GM12892 (cell line): Measurements from ENCODE around the gene DNAJB1.
"Not testable (repeated sequence)": the region's sequence is repeated elsewhere in the genome, so short reads cannot be mapped to it uniquely, and the experiment has no call there.

Experiments used
- DNase-seq: peaks from one replicate; pipeline ENCODE4 v3.0.0; 2011; ENCODE audit not compliant: insufficient read length
- FAIRE-seq: peaks from 2 replicates; lab custom pipeline; 2011; peaks lifted over from hg19 to GRCh38; lab: Jason Lieb, UNC
- POLR2A ChIP-seq: IDR thresholded peaks from 2 replicates; pipeline ENCODE4 v1.6.1; 2011; ENCODE audit warnings: low read depth, low read length, control low read depth
- POLR2AphosphoS5 ChIP-seq: IDR thresholded peaks from 2 replicates; pipeline ENCODE4 v1.6.1; 2011; ENCODE audit warnings: low read depth, low read length, control low read depth
- TAF1 ChIP-seq: IDR thresholded peaks from 2 replicates; pipeline ENCODE4 v1.6.1; 2011; ENCODE audit warnings: low read depth, mild to moderate bottlenecking, control low read depth, low read length, borderline replicate concordance

DNAJB1 gene

GRCh38 chr19:14515501-14516047 lies 2.6 kb downstream of the DNAJB1 start:
- TF ChIP-seq TAF1 (no peak), POLR2AphosphoS5 (no peak), POLR2A (no peak)
- DNase-seq: no peak
- no peak for FAIRE-seq

- TF ChIP-seq POLR2A (no peak), POLR2AphosphoS5 (no peak)
- FAIRE-seq: no peak
- DNase-seq: no peak
These were observed 3.9 kb downstream of the DNAJB1 start for GRCh38 chr19:14514215-14514863.

DNA sequence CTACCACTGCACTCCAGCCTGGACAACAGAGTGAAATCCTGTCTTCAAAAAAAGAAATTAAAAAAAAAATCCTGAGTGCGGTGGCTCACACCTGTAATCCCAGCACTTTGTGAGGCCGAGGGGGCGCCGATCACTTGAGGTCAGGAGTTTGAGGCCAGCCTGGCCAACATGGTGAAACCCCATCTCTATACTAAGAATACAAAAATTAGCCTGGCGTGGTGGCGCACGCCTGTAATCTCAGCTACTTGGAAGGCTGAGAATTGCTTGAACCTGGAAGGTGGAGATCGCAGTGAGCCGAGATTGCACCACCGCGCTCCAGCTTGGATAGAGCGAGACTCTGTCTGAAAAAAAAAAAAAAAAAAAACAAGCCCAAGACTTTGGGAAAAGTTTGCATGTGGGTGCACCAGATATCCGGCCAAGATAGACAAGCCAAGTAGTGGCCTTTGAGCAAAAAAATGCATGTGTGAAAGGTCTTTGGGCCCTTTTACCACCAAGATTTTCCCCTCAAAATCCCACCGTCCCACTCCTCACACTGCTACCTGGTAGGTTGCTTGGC lies 5.7 kb downstream of the DNAJB1 start:
- no peak for TF ChIP-seq POLR2AphosphoS5
- no peak for TF ChIP-seq TAF1
- no peak for TF ChIP-seq POLR2A
- FAIRE-seq (no peak), DNase-seq (no peak)

- no peak for DNase-seq
- TF ChIP-seq TAF1 (no peak), POLR2AphosphoS5 (no peak), POLR2A (no peak)
- FAIRE-seq: no peak
These were observed 7.0 kb downstream of the DNAJB1 start for GRCh38 chr19:14511229-14511593.

DNA sequence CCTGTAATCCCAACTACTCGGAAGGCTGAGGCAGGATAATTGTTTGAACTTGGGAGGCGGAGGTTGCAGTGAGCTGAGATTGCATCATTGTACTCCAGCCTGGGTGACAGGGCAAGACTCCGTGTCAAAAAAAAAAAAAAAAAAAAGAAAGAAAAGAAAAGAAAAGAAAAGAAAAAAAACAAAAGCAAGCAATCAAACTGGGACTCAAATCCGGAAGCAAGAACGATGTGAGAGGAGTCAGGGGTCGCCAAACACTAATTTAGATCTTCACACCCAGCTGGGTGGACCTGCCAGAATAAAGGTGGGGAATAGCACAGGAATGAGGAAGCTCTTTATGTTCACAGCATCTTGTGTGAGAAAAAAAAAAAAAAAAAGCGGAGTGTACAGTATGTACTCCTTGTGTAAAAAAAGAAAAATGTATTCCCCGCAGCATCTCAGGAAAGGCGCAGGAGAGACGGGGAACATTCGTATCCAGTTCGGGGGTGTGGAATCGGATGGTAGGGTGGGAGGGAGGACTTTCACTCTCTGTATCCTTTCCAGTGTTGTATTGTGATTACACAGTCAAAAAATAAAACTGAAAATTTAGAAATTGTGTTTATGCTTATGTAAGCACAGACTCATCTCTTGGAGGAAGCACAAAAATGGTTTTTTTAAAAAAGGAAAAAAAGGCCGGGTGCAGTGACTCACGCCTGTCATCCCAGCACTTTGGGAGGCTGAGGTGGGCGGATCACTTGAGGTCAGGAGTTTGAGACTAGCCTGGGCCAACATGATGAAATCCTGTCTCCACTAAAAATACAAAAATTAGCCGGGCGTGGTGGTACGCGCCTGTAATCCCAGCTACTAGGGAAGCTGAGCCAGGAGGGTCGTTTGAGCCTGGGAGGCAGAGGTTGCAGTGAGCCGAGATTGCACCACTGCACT lies 7.6 kb downstream of the DNAJB1 start:
- no peak for FAIRE-seq
- DNase-seq: no peak
- no peak for TF ChIP-seq TAF1
- TF ChIP-seq POLR2A: no peak
- TF ChIP-seq POLR2AphosphoS5: no peak

GRCh38 chr19:14507704-14508542 lies 10.3 kb downstream of the DNAJB1 start:
- no peak for FAIRE-seq
- no peak for DNase-seq
- TF ChIP-seq POLR2AphosphoS5: no peak
- no peak for TF ChIP-seq TAF1
- no peak for TF ChIP-seq POLR2A

- TF ChIP-seq POLR2AphosphoS5 (no peak), TAF1 (no peak)
- DNase-seq: peak; percentile 78
- no peak for FAIRE-seq
These were observed 12.5 kb downstream of the DNAJB1 start for GRCh38 chr19:14505488-14506239.

DNA sequence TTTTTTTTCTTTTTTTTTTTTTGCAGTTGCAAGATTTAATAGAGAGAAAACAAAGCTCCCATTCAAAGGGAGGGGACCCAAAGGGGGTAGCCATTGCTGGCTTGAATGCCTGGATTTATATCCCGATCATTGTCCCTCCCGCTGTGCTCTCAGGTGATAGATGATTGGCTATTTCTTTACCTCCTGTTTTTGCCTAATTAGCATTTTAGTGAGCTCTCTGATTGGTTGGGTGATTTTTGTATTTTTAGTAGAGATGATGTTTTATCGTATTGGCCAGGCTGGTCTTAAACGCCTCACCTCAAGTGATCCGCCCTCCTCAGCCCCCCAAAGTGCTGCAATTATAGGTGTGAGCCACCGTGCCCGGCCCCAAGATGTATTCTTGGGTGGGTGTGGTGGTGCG lies 13.6 kb downstream of the DNAJB1 start:
- not testable (repeated sequence) for DNase-seq, FAIRE-seq

- FAIRE-seq: no peak
- no peak for DNase-seq
- TF ChIP-seq POLR2AphosphoS5: no peak
- no peak for TF ChIP-seq TAF1
- no peak for TF ChIP-seq POLR2A
These were observed 14.9 kb downstream of the DNAJB1 start for GRCh38 chr19:14503285-14503684.

DNA sequence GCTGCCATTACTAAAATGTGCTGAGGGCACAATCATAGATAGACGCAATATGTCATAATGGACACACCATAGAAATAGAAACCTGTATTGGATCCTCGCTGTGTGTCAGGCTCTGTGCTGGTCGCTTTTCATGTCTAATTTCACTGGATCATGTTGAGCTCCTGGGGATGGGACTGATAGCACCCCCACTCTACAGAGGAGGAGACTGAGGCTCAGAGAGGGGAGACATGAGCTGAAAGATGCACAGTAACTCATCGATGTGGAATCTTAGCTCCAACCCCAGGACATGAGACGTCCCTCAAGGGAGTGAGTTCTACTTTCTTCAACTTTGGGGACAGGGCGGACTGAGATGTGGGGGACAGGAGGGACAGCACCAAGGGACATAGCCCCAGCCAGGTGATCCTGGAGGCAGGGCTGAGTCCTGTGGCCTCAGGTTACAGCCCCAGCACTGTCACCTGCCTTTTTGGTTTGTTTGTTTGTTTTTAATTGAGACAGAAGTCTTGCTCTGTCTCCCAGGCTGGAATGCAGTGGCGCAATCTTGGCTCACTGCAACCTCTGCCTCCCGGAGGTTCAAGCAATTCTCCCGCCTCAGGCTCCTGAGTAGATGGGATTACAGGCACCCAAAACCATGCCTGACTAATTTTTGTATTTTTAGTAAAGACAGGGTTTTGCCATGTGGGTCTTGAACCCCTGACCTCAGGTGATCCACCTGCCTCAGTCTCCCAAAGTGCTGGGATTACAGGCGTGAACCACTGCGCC lies 15.7 kb downstream of the DNAJB1 start:
- no peak for TF ChIP-seq POLR2AphosphoS5
- TF ChIP-seq TAF1: no peak
- no peak for TF ChIP-seq POLR2A
- no peak for DNase-seq
- no peak for FAIRE-seq
